ENCODE data around the gene MCF2.

- TF ChIP-seq CTCF (IDR thresholded peaks at IDR 0.05; ENCODE audit: low read length) (no peak), EZH2 (IDR thresholded peaks at IDR 0.05; ENCODE audit: borderline replicate concordance, low read length) (no peak)
Measured at GRCh38 chrX:139544591-139544990, 163.4 kb downstream of the MCF2 start.
